GM23248 (cell line): ENCODE results near the gene DUSP16.

ENCODE experiments used
- EZH2 ChIP-seq: fragments of 200-600 bp; sonication (generic); IDR thresholded peaks from 2 replicates; pipeline ENCODE4 v1.6.1; 2018; ENCODE audit warnings: antibody characterized with exemption, mild to moderate bottlenecking; ENCODE audit not compliant: insufficient read depth, poor library complexity, severe bottlenecking
- EZH2phosphoT487 ChIP-seq: fragments of 200-600 bp; sonication (generic); IDR thresholded peaks from 2 replicates; pipeline ENCODE4 v1.6.1; 2018; ENCODE audit warnings: antibody characterized with exemption, moderate library complexity, mild to moderate bottlenecking, low read depth; ENCODE audit not compliant: insufficient read depth

DNA sequence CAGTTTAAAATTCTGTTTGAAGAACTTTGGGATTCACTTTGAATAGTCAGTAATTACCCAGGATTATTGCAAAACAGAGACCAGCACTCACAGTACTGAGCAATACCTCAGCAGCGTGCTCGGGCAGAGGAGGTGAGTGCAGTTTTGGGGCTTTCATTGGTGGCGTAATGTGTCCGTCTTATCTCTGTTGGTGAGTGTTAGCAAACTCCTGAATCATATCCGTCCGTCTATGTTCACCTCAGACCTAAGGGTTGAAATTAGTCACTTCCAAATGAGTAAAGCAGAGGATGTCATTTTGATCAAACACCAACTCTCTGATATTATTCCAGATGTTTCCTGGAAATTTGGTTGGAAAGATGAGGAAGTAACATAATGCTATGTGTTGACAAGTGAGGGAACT lies 123.0 kb downstream of the DUSP16 start:
- TF ChIP-seq EZH2 (no peak), EZH2phosphoT487 (no peak)
